OCI-M1 (cell line): Measurements from ENCODE around the gene IGF1R.
A peak's percentile ranks its signal among the peaks of the same experiment; 100 is the strongest.

Experiments used
- DNase-seq: peaks from one replicate; lab custom pipeline; 2025; lab: John Stamatoyannopoulos, UW

Gene IGF1R

DNA sequence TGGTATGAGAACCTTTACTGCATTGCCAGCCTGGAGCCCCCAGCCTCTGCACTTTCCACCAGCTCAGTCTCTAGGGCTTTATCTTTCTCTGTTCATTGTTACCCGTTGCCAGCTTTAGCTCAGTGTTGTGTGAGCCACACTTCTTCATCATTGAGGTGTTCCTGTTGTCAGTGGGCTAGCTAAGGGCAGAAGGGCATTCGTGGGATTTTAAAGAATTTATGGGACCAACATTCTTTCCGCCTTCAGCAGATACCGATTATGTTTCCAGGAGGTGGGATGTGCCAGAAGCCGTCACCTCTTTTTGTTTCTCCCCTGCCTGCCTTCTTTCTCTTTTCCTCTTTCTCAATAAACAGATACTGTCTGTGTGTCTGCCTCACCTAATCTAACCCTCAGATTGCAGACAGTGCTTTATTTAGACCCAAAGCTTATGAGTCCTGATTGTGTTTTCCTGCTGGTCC lies 294.7 kb downstream of the IGF1R start:
- no peak for DNase-seq

DNA sequence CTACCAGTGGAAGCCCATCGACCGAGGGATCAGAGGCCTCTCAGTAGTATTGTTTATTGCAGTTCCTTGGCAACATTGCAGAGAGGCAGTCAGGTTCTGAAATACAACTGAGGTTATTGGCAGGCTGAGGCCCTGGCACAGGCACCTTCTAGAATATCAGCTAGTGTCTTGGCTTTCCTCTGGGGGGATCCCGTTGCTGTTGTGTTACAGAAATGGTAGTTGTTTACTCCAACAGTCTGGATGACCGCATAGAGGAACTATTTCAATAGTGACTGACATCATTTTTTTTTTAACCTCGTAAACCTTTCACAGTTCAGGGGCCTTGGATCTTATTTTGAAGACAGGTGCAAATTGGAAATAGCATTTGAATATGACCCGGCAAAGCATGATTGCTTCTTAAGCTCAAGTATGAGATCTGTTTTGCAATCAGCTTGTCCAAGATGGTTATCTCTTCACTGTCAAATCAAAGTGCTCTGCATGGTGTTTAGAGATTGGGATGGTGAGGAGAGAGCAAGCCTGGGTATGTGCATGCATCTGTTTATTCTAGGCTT lies 295.3 kb downstream of the IGF1R start:
- DNase-seq, result no peak

DNA sequence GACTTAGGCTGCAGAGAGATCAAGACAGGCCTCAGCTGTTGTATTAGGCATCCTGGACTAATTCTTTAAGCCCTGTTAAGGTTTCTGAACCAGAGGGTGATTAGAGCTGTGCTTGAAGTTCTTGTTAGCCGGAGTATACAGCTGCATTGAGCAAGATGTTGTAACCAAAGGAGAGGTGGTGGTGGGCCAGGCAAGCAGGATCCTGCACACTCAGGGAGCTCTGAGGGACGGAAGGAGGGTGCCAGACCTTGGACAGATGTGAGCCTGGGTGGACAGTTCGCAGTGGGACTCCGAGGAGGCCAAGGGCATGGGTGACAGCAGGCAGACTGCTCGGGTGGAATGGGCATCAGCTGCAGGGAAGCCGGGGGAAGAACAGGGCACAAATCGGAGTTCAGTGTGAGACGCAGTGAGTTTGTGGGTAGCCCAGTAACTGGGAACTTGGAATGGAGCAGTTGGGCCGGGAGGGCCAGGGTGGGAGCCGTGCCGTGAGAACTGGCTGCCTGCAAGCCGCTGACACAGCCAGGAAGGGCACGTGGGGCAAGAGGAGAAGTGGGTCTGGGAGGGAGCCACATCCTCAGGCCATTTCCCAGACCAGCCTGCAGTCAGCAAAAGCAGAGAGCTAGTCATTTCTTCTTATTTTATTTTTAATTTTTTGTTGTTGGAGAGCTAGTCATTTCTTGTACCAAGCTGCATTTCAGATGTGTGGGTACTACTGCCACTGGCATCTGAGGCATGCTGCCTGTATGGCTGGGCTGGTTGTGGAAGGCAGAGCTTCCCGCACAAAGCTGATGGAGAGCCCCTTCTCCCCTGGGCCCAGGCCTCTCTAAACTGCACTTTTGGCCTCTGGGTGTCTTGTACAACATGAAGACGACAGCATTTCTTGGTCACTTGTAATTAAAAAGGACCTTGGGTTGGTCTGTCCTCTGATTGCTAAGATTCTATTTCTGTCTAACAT lies 298.2 kb downstream of the IGF1R start:
- no peak for DNase-seq

DNA sequence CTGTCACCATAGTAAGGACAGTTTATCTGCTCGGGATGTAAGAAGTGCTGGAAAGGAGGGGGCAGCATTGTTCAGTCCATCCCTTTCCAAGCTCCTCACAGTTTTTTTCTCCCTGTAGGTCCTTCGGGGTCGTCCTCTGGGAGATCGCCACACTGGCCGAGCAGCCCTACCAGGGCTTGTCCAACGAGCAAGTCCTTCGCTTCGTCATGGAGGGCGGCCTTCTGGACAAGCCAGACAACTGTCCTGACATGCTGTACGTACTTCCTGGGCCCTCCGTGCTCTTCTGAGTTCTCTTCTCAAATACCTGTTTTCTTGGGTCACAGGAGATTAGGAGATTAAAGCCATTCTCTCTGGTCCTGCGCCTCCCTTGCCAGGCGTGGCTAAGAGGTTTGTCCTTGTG lies 300.1 kb downstream of the IGF1R start:
- no peak for DNase-seq

DNA sequence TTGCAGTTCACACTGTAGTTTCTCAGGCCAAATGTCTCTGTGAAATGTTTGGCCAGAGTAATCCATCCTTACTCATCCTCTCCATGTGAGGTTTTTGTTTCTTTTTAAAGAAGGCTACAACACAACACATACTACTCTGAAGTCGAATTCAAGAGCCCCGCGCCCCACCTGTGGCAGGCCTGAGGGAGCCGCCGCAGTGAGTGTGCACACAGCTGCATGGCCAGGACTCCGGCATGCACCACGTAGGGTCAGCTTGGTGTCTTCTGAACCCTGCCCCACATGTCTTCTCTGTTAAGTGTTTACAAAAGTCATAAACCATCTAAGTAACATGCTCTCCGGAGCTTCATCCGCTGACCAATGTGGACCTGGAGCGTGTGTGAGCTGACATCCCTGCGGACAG lies 300.6 kb downstream of the IGF1R start:
- no peak for DNase-seq

DNA sequence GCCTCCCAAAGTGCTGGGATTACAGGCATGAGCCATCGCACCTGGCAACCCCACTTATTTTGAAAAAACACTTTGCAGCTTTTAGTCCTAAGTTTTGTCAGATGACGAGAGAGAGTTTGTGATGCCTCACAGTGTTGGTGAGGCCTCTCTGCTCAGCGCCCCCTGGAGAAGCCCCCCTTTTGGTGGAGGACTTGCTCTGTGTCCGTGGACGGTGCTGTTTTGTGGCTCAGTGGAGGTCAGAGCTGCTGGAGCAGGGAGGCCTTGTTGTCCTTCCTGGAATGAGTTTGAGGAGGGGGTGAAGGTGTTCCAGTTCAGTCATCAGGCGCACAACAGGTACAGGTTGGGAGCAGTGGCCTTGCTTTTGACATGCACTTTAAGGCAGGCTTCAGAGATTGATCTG lies 301.3 kb downstream of the IGF1R start:
- DNase-seq, result no peak

DNA sequence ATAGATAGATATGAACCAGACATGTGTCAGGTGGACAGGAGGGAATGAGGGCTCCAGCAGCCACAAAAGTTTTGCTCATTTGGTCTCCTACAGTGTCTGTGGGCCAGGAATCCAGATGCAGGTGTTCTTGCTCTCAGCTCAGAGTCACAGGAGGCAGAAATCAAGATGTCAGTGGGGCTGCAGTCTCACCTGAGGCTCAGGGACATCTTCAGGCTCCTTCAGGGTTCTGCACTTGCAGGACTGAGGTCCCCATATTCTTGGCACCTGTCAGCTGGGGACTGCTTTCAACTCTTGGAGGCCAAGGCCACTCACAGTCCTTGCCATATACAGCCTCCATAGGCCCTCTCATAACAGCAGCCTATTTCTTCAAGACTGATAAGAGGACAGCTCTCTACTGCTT lies 301.9 kb downstream of the IGF1R start:
- no peak for DNase-seq

DNA sequence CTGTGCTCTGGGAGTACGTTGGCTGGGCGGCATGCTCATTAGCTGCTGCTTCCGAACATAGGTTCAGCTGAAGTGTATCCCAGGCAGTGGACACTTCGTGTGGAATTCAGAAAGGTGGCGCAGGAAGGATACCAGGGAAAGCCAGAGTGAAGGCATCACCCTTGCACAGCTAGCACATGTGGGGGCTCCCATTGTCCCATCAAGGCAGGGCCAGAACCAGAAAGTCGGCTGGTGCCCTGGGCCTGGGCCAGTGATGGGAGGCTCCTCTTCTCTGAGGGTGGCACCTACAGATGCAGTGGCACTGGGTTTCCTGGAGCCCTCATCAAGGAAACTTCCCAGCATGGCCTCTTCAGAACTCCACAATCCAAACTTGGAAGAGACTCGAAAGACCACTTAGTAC lies 302.7 kb downstream of the IGF1R start:
- no peak for DNase-seq

DNA sequence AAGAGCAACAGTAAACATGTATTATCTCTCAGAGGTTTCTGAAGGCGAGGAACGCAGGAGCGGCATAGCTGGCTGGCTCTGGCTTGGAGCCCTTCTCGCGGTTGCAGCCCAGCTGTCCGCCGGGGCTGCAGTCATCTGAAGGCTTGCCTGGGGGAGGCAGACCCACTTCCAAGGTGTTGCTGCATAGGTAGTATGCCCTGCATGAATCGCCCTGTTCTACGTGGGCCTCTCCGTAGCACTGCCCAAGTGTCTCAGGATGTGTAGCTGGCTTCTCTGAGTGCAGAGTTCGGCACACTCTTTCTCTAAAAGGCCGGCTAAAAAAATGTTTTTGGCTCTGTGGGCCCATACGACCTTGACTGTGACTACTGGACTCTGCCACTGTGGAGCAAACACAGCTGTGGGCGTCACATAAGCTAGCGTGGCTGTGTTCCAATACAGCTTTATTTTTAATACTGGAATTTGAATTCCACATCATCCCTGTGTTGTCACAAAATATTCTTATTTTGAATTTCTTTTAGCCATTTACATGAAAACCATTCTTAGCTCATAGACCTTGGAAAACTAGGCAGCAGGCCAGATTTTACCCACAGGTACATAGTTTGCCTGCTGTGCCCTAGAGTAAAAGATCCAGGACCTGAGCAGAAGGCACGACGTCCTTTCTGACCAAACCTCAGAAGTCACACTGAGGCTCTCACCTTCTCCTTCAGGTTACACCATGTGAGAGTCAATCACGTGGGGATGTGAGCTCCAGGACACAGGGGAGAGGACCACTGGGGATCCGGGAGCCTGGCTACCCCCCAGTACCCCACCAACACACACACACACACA lies 303.4 kb downstream of the IGF1R start:
- no peak for DNase-seq

DNA sequence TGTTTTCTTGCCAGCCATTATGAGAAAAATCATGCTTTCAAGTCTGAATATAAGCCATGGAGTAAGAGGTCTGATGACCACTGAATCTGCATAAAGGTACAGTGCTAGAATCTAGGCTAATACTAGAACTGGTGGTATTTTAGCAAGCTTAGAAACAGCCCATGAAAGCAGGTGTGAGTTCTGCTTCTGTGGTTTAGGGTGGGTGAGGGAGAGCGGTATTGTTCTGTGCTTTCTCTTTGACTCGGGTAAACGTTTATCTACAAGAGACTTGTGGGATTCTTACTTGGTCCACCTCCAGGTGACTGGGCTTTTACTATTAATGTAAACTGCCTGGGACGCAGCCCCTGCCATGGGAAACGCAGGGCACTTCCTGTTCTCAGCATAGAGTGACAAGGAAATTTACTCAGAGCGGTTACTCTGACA lies 304.1 kb downstream of the IGF1R start:
- peak; percentile 8 for DNase-seq

DNA sequence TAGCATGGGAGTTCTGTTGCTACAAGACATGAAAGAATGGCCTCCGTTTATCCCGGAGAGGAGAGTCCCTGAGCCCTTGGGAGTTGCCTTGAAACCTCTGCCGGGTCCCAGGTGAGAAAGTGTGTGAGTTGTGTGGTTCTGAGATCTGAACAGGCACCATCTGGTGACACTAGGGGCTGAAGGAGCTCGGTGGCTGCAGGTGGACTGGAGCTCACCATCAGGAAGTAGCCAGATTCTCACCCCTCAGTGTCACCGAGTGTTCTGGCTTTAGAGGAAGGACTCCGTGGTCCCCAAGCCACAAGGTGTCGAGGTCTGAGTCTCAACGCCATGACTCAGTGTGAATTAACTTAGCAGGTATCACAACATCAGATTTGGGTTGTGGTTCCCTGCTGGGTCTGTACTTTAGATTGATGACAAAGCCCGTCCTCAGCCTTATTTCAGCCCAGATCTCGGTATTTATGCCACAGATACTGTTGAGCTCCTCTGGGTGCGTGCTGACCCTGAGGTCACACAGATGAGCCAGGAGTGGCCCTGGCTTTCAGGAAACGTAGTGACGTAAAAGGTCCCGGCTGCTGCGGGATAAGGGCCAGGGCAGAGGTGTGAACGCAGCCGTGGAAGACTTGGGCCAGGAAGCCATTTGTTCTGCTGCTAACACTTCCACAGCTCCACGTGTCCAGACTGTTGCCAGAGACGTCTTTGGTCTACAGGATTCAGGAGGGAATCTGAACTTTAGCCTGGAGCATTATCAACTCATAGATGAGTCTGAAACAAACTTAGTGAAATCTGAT lies 304.9 kb downstream of the IGF1R start:
- DNase-seq, result no peak

DNA sequence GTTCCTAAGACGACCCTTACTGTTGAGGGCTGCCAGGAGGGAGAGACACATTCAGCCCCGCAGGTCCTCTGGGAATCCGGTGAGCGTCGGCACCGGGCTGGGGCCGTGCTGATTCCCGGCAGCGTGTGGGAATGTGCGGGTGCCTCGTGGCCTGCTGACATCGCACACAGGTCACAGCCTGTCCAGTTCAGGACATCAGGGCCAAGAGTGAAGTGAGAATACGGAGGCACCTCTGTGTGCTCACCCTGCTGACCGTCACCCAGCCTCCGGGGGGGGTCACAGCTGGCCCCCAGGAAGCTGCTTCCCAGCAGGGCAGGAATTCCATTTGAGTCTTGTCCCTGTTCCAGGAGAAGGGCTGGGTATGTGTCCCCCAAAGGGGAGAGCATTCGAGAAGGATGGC lies 305.6 kb downstream of the IGF1R start:
- no peak for DNase-seq

DNA sequence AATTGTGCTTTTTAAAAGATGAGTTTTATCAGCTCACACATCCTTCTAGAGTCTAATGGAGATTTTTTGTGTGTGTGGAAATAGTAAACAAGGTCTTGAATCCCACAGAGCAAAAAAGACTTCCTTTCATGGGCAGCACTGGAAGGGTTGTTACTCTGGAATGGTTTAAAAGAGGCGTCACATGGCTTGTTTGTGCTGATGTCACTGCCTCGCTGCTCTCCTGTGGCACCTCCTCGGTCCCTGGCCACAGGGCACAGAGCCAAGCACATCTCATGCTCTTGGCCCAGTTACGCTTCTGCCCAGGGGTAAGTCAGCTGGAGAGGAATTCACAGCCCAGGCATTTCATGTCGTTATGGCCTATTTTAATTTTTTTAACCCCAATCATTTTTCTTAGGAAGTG lies 306.1 kb downstream of the IGF1R start:
- no peak for DNase-seq

DNA sequence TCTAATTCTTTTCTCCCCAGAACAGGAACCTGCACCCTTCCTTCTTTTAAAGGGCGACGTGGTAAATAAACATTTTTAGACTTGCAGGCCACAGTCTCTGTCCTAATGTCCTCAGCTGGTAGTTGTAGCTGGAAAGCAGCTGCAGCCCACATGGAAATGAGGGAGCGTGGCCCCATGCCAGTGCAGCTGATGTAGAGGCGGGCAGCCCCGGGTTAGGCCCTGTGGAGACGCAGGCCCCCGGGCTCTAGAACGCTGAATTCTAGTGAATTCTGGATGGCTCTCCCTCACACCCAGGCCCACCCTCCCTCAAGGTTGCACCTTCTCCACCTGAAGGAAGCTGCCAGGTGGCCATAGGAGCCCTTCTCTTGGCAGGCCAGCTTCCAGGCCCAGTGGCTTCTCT lies 307.0 kb downstream of the IGF1R start:
- DNase-seq, result no peak

DNA sequence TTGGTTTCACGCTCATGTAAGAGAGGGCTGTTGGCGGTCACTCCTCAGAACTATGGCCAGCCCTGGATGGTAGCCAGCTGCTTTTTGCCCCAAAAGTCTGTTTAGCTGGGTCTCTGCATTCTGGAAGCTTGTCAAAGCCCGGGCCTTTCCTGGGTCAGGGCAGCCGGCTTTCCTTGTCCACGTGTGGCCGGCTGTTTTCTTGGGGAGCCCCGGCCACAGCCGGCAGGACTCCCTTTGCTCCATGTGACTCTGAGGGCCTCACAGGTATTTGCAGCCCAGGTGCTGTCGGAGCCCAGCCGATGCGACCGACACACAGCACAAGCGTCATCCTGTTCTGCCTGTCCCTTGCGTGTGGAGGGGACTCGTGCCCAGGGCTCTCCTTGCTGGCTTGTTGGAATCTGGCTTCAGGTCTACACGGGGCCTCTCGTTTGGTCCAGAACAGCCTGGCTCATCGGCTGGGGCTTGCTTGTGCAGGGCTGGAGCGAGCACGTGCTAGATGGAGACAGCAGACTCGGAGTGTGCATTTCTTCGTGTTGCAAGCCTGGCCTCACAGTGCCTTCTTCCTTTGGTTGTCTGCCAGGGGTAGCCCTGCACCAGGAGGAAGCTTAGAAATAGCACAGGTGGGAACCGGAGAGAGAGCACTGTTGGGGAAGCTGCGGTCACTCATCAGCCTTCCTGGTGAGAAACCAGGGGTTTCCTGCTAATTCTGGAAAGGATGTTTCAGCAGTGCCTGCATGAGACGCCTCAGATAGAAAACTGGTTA lies 307.8 kb downstream of the IGF1R start:
- no peak for DNase-seq

DNA sequence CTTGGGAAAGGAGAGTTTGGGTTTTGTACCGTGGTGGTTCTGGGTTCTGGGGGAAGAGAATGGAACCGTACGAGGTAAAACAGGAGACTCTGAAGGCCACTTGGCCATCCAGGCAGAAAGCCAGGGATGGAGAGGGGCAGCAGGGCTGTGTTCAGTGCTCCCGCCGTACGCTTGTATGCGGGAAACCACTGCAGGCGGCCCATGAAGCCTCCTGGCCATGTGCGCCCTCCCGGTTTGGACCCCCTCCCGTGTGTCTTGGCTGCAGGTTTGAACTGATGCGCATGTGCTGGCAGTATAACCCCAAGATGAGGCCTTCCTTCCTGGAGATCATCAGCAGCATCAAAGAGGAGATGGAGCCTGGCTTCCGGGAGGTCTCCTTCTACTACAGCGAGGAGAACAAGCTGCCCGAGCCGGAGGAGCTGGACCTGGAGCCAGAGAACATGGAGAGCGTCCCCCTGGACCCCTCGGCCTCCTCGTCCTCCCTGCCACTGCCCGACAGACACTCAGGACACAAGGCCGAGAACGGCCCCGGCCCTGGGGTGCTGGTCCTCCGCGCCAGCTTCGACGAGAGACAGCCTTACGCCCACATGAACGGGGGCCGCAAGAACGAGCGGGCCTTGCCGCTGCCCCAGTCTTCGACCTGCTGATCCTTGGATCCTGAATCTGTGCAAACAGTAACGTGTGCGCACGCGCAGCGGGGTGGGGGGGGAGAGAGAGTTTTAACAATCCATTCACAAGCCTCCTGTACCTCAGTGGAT lies 308.6 kb downstream of the IGF1R start:
- DNase-seq, result no peak

DNA sequence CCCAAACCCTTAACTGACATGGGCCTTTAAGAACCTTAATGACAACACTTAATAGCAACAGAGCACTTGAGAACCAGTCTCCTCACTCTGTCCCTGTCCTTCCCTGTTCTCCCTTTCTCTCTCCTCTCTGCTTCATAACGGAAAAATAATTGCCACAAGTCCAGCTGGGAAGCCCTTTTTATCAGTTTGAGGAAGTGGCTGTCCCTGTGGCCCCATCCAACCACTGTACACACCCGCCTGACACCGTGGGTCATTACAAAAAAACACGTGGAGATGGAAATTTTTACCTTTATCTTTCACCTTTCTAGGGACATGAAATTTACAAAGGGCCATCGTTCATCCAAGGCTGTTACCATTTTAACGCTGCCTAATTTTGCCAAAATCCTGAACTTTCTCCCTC lies 309.3 kb downstream of the IGF1R start:
- peak; percentile 6 for DNase-seq

DNA sequence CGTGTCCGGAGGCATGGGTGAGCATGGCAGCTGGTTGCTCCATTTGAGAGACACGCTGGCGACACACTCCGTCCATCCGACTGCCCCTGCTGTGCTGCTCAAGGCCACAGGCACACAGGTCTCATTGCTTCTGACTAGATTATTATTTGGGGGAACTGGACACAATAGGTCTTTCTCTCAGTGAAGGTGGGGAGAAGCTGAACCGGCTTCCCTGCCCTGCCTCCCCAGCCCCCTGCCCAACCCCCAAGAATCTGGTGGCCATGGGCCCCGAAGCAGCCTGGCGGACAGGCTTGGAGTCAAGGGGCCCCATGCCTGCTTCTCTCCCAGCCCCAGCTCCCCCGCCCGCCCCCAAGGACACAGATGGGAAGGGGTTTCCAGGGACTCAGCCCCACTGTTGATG lies 309.7 kb downstream of the IGF1R start:
- no peak for DNase-seq

DNA sequence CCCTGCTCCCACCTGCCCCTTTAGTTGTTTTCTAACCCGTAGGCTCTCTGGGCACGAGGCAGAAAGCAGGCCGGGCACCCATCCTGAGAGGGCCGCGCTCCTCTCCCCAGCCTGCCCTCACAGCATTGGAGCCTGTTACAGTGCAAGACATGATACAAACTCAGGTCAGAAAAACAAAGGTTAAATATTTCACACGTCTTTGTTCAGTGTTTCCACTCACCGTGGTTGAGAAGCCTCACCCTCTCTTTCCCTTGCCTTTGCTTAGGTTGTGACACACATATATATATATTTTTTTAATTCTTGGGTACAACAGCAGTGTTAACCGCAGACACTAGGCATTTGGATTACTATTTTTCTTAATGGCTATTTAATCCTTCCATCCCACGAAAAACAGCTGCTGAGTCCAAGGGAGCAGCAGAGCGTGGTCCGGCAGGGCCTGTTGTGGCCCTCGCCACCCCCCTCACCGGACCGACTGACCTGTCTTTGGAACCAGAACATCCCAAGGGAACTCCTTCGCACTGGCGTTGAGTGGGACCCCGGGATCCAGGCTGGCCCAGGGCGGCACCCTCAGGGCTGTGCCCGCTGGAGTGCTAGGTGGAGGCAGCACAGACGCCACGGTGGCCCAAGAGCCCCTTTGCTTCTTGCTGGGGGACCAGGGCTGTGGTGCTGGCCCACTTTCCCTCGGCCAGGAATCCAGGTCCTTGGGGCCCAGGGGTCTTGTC lies 310.7 kb downstream of the IGF1R start:
- no peak for DNase-seq

DNA sequence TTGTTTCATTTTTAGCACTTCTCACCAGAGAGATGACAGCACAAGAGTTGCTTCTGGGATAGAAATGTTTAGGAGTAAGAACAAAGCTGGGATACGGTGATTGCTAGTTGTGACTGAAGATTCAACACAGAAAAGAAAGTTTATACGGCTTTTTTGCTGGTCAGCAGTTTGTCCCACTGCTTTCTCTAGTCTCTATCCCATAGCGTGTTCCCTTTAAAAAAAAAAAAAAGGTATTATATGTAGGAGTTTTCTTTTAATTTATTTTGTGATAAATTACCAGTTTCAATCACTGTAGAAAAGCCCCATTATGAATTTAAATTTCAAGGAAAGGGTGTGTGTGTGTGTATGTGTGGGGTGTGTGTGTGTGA lies 311.3 kb downstream of the IGF1R start:
- DNase-seq, result no peak
